GM18909 (cell line): ENCODE measurements around the gene SLC39A11.
"Not testable (repeated sequence)": the region's sequence is repeated elsewhere in the genome, so short reads cannot be mapped to it uniquely, and the experiment has no call there.

Experiments
- ATAC-seq: cut with Tn5 transposase; IDR thresholded peaks from one replicate; pipeline ENCODE4 v1.9.1; 2021; ENCODE audit warnings: mild to moderate bottlenecking; ENCODE audit not compliant: unreplicated experiment, poor library complexity

SLC39A11 gene

DNA sequence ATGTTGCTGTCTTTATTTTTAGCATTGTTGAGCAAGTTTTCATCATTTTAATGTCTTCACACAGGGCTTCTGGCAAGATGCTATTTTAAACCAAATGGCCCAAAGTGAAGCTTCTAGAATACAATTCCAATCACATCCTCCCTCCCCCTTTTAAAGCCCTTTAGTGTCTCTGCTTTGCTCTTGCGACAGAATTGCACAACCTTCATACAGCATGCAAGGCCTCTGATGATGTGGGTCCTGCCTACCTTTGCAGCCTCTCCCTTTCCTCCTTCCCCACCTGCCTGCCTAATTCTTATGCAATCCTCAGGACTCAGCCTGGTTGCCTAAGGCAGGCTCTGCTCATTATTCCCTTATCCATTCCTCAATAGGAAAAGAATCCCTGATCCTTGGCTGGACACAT is 381.7 kb downstream of the SLC39A11 start:
- no peak for ATAC-seq

DNA sequence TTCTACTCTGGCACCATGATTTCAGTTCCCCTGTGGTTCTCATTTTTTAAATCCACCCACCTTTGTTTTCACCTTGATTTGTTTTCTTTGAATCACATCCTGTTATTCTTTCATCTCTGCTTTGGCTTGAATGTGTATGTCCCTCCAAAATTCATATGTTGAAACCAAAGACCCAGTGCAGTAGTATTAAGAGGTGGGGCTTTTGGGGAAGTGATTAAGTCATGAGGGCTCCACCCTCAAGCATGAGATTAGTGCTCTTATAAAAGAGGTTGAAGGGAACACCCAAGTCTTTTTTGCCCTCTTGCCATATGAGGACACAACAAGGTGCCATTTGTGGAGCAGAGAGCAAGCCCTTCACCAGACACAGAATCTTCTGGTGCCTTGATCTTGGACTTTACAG is 382.3 kb downstream of the SLC39A11 start:
- ATAC-seq: no peak

DNA sequence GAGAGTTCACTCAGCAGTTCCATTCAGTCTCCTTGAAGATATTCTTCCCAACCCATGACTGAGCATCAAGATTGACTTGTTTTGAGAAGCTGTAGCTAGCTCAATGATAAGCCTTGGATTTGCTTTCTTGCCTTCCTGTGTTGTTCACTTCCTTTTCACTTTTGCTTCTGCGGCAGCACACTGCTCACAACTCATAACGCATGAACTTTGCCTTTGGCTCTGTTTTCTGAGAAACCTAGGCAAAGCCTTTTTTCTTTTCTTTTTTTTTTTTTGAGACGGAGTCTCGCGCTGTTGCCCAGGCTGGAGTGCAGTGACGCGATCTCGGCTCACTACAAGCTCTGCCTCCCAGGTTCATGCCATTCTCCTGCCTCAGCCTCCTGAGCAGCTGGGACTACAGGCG is 383.8 kb downstream of the SLC39A11 start:
- ATAC-seq: not testable (repeated sequence)

DNA sequence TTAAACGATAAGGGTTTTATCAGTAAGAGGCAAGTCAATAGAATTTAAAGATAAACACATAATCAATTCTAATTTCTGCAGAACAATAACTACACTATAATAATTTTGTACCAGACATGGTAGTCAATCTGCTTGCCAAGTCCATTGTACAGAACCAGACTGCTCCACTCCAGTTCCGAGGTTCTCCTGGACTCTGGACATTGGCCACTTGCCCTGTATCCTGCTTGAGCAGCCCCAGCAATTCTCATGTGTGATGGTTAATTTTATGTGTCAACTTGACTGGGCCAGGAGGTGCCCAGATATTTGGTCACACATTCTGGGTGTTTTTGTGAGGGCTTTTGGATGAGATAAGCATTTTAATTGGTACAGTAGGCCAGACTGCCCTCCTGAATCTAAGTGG is 384.6 kb downstream of the SLC39A11 start:
- ATAC-seq: no peak

DNA sequence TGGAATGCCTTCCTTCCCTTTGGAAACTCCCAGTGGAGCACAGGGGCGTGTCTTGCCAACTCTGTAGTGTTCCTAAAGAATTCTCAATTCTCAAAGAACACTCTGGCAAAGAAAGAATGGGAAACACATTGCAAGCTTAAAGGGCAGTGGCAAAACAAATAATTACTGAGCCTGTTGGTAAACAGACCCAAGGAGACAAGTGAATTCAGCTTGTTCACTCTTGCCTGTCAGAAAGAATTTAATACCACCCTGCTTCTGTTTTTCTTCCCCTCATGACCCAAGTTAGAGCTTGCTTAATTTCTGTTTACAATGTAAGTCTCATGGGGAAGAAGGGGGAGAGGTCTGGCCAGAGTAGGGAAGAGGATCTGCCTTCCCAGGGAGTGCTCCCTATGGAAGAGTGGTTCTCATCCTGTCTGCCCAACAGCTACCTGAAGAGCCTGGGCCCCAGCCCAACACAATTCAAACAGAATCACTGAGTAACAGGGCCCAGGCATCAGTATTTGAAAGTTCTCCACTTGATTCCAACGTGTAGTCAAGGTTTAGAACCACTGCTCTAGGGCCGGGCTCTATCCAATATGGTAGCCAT is 386.0 kb downstream of the SLC39A11 start:
- no peak for ATAC-seq

DNA sequence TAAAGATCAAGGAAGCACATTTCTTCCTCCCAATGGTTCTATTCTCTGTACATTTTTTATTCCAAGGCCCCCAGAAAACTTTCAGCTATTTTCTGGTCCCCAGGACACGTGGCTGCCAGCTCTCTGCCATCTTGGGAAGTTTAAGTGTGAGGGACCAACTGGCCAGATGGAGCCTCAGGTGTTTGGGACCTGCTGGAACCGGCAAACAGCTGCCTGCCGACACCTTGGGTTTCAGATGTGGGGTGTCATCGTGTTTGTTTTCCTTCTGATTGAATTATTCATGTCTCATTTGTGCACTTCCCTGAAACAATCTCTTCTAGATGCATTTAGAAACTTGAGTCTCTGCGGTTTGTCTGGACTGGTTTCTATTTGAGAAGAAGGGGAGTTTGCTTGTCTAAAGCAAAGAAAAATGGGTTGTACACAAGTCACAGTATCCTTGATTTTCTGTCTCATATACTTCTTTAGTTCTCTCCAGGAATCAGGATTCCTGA is 386.5 kb downstream of the SLC39A11 start:
- ATAC-seq: peak; percentile 54

DNA sequence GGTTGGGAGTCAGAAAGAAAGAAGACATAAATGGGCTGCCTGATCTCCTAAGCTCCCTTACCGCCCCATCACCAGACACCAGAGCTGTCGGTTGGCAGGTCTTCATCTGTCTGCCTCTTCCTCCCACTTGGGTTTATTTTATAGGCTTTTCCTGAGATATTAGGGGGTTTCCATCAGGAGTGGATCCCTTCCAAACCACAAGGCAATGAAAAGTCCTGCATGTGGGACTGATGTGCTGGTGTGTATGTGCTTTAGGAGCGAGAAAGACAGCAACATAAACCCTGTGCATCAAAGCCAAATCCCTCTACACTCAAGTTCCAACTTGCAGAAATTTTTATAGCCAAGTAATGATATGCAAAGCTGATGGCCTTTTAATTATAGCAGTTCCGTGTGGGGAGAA is 389.5 kb downstream of the SLC39A11 start:
- no peak for ATAC-seq

DNA sequence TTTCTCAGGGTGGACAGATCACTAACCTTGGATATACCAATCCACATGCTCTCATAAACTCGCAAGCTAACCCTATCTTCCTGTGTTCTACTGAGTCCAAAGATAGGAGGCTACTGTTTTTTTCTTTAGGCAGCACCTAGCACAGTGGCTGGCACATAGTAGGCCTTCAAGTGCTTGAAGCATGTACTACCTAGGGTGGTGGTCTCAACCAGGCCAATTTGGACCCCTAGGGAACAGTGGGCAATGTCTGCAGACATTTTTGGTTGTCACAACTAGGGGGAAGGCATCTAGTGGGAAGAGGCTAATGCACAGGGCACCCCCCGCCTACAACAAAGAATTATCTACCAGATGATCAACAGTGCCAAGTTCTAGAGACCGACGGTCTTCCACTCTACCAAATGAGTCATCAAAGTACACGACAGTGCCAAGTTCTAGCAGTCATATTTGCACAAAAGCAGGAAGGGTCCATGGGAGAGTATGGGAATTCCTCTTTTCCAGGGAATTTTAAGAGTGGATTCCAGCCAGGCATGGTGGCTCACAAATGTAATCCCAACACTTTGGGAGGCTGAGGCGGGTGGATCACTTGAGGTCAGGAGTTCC is 390.3 kb downstream of the SLC39A11 start:
- no peak for ATAC-seq

DNA sequence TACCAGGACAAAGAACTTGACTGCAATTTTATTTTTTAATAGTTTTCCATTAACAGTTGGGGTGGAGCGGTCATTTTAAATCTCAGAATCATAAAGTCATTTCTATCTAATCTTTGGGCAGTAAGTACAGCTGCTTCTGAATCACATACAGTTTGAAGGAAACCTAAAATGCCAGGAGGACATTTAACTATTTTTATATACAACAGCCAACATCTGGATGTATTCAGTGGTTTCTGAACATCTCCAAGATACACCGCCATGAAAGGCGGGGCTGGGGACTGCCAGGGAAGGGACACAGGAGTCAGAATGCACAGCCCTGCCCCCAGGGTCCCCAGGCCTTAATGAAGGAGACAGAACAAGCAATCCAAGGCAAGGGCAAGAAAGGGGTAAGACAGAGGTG is 392.3 kb downstream of the SLC39A11 start:
- no peak for ATAC-seq

DNA sequence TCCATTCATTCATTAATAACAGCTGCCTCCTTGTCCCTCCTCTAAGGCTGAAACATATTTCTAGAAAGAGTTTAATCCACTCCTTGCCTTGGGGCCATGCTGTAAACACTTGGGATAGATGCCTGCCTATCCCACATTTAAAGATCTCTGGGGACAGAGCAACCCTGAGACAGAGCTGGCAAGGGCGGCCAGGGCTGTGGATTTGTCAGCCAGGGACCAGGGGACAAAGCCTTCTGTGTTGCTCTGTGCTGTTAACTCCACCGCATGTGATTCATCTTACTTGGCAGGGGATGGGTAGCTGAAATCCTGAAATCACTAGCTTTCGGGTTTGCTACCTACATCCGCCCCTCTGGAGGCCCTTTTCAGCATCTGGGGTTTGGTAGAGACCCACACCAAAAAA is 392.9 kb downstream of the SLC39A11 start:
- ATAC-seq: no peak

DNA sequence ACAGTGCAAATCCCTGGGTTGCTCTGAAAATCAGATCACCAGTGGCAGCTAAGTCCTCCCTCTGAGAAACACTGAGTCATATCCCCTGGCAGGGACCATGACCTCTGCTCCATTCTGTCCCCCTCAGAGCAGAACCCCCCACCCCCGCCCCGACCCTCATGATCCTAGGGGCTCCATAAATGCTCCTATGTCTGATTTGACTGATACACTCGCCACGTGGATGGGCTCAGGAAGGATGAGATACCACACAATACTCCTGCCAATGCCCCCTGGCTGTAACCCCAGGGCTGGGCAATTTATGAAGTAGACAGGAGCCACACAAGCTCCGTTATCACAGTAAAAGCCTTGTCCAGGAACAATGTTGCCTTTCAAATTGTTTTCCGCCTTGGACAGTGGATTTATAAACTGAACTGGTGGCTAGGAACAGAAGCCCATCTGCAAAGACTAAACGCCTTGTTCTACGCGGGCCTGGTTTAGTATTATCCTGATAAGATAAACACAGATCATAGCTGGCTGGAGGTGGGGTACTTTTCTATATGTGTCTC is 394.8 kb downstream of the SLC39A11 start:
- no peak for ATAC-seq

DNA sequence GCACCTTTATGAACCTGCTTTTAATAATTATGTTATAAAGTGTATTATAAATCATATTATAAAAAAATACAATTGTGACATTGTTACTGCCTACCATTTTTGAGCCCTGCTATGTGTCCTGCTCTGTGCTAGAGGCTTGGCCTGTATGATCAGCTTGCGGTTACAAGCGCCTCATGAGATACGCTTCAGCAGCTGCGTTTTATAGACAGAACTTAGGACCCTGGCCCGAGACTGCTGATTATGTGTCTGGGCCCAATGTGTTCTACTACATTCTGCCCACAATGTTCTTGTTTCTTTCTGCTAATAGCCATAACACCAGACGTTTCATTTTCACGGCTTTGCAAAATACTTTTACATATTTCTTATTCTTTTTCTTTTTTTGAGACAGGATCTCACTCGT is 395.8 kb downstream of the SLC39A11 start:
- ATAC-seq: no peak

DNA sequence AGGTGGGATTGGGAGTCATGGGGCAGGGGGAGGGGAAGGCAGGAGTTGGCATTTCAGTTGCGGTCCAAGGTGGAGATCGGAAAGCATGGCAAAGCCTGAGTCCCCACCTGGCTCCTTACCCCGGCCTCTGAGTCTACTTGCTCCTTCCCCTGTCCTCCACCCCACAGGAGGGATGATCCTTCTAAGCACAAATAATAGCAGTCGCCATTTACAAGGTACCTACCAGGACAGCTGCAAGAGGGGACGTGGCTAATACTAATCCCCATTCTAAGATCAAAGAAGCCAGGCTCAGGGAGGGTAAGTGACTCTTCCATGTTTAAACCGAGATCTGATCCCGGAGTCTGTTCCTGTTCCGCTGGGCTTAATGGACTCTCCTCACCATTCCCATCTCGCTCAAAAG is 396.3 kb downstream of the SLC39A11 start:
- ATAC-seq: no peak

DNA sequence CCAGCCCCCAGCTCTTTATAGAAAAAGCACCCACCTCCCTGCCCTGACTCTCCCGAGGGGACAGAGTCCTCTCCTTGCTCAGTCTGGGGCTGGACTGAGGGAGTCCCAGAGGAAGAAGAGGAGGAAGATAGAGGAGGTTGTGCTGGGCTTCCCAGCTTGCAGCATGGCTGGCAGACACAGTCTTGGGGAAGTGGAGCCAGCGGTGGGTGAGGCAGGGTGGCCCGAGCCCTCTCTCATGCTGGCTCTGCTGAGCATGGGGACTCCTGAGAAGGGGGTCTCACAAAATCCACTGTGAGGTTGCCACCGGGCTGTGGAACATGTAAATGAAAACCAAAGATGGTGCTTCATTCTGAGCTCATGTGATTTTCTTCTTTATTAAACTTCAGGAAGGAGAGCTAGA is 398.5 kb downstream of the SLC39A11 start:
- ATAC-seq: no peak

DNA sequence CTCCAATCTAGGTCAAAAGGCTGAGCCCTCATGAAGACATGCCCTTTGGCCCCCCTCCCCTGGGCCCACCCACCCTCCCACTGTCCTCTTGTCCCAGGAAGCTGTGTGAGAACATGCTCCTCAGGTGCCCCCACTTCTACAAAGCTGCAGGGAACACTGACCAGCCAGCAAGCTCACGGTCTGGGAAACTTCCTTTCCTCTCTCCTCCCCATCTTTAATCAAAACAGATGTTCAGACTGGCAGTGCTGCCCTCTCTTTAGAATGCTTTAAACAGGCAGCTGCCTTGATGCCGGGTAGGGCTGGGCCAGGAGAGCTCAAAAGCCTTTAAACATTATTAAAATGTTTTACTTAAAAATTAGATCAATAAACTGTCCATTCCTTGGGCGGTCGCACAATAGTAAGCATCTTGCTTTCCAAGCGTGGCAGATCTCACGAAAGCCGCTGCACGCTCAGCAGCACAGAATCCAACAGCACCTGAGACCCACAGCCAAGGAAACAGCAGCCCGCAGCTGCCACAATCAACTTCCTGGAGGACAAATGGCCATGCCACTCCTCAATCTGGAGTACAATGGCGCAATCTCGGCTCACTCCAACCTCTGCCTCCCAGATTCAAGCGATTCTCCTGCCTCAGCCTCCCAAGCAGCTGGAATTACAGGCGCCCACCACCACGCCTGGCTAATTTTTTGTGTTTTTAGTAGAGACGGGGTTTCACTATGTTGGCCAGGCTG is 399.2 kb downstream of the SLC39A11 start:
- ATAC-seq: no peak

DNA sequence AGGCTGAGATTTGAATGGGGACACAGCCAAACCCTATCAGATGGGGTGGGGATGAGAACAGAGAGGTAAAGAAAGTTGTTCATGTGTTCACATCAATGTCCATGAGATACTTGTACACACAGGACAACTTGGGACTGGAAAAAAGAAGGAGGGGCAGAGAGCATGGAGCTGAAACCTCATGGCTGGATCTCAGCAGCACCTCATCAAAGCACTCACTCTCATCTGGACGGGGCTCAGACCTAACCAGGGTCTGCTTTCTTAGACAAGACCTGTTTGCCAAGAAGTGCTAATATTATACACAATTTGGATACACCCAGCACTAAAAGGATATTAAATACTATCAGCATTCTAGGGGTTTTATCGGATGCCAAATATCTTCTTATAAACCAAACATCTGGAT is 399.8 kb downstream of the SLC39A11 start:
- no peak for ATAC-seq

DNA sequence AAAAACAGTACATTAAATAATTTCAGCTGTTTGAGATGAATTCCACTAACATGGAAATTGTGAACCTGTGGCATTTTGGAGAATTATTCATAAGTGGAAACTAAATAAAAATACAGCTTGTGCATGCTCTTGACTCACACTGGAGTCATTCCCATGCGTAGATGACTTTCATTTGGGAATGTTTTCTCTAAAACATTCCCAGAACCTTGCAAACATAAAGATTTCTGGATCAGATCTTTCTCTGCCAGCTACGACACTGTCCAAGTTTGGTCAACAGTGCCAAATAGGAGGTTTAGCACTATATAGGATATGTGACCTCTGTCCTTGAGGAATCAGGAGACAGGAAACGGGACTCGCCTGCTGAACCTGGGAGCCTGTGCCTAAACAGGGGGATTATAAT is 400.9 kb downstream of the SLC39A11 start:
- no peak for ATAC-seq

DNA sequence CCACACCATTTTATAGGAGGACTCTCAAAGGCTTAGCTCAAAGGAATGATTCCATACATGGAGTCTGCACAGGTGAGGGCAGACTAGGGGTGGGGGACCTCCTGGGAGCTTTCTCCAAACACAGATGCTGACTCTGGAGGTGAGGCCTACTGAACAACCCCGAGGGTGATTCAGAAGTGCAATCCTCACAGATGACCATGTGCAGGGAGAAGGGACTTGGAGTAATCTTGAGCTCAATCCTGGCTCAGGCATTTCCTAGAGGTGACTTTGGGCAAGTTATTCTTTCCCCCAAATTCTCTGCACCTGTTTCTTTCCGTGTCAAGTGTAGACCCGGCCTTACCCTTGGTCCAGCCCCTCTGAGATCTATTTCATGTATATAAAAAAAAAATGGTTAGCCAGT is 401.5 kb downstream of the SLC39A11 start:
- no peak for ATAC-seq

DNA sequence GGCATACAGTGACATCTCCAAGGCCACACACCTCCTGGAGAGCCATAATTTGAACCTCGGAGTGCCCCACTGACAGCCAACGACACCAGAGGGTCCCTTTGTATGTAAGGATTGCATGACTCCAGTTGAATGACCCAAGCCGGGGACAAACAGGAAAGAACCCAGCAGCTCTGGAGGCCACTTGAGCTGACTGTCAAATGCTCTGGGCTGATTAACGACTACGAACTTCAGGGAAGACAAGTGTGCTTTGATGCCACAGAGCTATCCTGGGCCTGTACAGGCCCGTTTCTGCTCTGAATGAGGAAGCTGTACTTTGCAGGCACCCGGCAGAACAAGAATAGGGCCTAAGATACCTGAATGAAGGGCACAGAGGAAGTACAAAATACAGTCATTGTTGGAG is 404.6 kb downstream of the SLC39A11 start:
- no peak for ATAC-seq

DNA sequence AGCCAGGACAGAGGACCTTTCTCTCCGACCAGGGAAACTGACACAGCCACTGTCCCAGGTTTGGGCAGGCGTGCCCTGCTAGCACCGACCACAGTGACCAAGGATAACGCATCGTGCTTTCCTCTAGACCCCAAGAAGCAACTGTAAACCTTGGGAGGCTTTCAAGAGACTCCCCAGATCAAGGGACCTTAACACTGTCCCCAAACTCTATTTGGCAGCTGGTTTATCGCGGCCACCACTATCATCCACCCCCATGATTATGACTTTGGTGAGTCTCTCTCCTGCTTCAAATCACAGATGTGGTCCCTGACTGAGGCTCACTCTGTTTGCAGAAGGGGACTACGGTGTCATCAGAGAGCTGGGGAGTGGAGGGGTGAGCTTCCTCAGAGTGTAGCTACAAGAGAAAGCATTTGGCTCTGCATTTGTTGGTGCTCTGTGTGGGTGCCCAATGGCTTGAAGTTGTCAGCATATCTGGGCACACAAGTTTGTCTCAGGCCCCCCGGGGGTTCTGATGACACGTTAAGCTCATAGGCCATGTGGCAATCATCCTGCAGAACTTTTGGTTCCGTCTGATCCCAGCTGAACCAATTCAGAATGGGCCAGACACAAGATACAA is 408.0 kb downstream of the SLC39A11 start:
- ATAC-seq: no peak
